ENCODE data around the gene TMOD2.

TMOD2 gene

DNA sequence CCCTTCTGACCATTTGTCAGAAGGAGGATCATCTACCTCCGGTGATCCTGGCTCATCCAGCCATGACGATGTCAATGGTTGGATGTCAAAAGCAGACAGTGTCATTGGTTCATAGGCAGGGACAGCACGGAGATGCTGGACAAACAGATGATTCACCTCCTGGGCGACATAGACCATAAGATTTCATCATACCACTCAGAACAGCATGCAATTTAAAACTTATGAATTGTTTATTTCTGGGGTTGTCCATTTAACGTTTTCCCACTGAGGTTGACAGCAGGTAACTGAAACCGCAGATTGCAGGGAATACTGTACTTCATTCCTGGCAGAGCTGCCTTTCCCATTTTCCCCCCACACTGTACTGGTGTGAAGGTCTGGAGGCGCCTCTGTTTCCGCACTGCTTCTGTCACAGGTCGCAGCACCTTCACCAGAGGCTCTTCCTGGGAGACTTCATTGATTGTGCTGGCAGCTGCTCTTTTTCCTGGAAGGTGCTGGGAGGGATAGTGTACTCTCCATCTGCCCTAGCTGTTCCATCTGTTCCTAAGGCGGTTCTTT lies 45.5 kb downstream of the TMOD2 start:
- TF ChIP-seq FOXK2 (IDR thresholded peaks at IDR 0.05) (no peak), NFRKB (IDR thresholded peaks at IDR 0.05) (no peak), ARNT (IDR thresholded peaks at IDR 0.05) (no peak), FOXM1 (IDR thresholded peaks at IDR 0.05; ENCODE audit: borderline replicate concordance) (no peak), LEF1 (IDR thresholded peaks at IDR 0.05; ENCODE audit: borderline replicate concordance) (no peak), TARDBP (IDR thresholded peaks at IDR 0.05) (no peak), SUZ12 (IDR thresholded peaks at IDR 0.05) (no peak), FOXA1 (IDR thresholded peaks at IDR 0.05) (no peak), ZNF384 (IDR thresholded peaks at IDR 0.05) (no peak), SP1 (IDR thresholded peaks at IDR 0.05) (no peak), ELF4 (IDR thresholded peaks at IDR 0.05) (no peak), CTBP1 (IDR thresholded peaks at IDR 0.05; ENCODE audit: borderline replicate concordance) (no peak), BHLHE40 (IDR thresholded peaks at IDR 0.05; ENCODE audit: borderline replicate concordance) (no peak), HDGF (IDR thresholded peaks at IDR 0.05; ENCODE audit: borderline replicate concordance) (no peak), L3MBTL2 (conservative IDR thresholded peaks at IDR 0.05) (no peak)
- TF ChIP-seq, protein P1, sequence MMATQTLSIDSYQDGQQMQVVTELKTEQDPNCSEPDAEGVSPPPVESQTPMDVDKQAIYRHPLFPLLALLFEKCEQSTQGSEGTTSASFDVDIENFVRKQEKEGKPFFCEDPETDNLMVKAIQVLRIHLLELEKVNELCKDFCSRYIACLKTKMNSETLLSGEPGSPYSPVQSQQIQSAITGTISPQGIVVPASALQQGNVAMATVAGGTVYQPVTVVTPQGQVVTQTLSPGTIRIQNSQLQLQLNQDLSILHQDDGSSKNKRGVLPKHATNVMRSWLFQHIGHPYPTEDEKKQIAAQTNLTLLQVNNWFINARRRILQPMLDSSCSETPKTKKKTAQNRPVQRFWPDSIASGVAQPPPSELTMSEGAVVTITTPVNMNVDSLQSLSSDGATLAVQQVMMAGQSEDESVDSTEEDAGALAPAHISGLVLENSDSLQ (IDR thresholded peaks at IDR 0.05) = no peak
- CTCF ChIA-PET = no interaction called here
- no peak for DNase-seq (ENCODE audit: extremely low spot score)
- POLR2A ChIA-PET = no interaction called here

DNA sequence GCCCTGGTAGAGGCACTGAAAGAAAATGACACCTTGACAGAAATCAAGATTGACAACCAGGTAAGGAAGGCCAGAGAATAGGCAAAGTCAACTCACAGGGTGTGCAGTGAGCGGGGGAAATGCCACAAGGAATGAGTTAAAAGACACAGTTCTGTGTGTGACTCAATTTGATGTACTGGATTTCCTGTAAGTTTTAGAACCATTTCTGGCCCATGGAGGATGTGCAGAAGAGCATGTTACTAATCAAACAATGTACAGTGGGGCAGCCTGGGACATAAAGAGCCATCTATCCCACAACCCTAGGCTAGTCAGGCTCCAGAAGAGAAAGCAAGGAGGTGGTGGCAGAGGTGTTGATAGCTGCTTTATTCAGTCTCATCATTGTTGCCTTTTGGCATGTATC lies 46.9 kb downstream of the TMOD2 start:
- ChIA-PET CTCF (no interaction called here), POLR2A (no interaction called here)
- DNase-seq (ENCODE audit: extremely low spot score) = no peak
- TF ChIP-seq L3MBTL2 (conservative IDR thresholded peaks at IDR 0.05) = no peak
- TF ChIP-seq ARNT (IDR thresholded peaks at IDR 0.05) = no peak
- no peak for TF ChIP-seq FOXK2 (IDR thresholded peaks at IDR 0.05)
- no peak for TF ChIP-seq TARDBP (IDR thresholded peaks at IDR 0.05)
- TF ChIP-seq LEF1 (IDR thresholded peaks at IDR 0.05; ENCODE audit: borderline replicate concordance) = no peak
- TF ChIP-seq FOXM1 (IDR thresholded peaks at IDR 0.05; ENCODE audit: borderline replicate concordance) = no peak
- no peak for TF ChIP-seq ZNF384 (IDR thresholded peaks at IDR 0.05)
- TF ChIP-seq HDGF (IDR thresholded peaks at IDR 0.05; ENCODE audit: borderline replicate concordance) = no peak
- TF ChIP-seq FOXA1 (IDR thresholded peaks at IDR 0.05) = no peak
- no peak for TF ChIP-seq BHLHE40 (IDR thresholded peaks at IDR 0.05; ENCODE audit: borderline replicate concordance)
- TF ChIP-seq, protein P1 (IDR thresholded peaks at IDR 0.05) = no peak
- TF ChIP-seq CTBP1 (IDR thresholded peaks at IDR 0.05; ENCODE audit: borderline replicate concordance) = no peak
- no peak for TF ChIP-seq SP1 (IDR thresholded peaks at IDR 0.05)
- no peak for TF ChIP-seq ELF4 (IDR thresholded peaks at IDR 0.05)
- TF ChIP-seq NFRKB (IDR thresholded peaks at IDR 0.05) = no peak
- no peak for TF ChIP-seq SUZ12 (IDR thresholded peaks at IDR 0.05)

DNA sequence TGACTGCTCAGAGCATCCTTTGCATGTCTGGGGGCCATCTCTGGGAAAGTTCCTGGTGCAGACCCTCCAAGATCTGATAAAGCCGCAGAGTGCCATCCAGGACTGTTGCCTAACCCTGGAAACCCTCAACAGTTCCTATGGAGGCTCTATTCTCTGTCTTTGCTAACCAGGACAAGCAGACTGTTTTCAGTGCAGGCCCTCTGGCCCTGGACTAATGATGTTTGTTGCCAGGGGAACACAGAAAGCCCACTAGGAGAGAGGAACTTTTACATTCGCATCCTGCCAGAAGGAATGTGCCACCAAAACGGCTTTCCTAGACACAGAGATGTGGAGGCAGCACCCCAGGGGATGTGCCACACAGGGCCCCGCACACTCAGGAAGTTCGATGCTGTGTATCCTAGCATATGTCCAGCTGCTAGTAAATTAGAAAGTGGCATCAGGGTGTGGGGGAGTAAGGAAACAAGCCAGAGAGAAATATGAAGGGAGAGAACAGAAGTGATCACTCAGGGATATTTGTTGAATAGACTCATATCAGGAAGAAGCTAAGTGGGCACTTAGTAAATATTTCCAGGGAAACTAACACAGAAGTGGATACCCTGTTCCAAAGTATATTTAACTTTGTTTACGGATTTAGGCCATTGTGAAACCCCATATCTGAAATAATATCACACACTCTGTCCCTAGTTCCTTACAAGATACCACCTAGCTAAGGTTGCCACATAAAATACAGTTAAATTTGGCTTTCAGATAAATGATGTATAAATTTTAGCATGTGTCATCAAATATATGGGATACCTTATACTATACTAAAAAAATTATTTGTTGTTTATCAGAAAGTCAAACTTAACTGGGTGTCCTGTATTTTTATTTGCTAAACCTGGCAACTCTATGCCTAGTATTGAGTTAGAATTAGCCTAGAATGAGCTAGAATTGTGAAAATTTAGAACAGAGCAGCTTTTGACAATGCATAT lies 48.2 kb downstream of the TMOD2 start:
- ChIA-PET CTCF (no interaction called here), POLR2A (no interaction called here)
- DNase-seq (ENCODE audit: extremely low spot score) = no peak
- TF ChIP-seq CTBP1 (IDR thresholded peaks at IDR 0.05; ENCODE audit: borderline replicate concordance) (no peak), TARDBP (IDR thresholded peaks at IDR 0.05) (no peak), SP1 (IDR thresholded peaks at IDR 0.05) (no peak), L3MBTL2 (conservative IDR thresholded peaks at IDR 0.05) (no peak), LEF1 (IDR thresholded peaks at IDR 0.05; ENCODE audit: borderline replicate concordance) (no peak), ARNT (IDR thresholded peaks at IDR 0.05) (no peak), HDGF (IDR thresholded peaks at IDR 0.05; ENCODE audit: borderline replicate concordance) (no peak)
- TF ChIP-seq, protein P1 (IDR thresholded peaks at IDR 0.05) = no peak

DNA sequence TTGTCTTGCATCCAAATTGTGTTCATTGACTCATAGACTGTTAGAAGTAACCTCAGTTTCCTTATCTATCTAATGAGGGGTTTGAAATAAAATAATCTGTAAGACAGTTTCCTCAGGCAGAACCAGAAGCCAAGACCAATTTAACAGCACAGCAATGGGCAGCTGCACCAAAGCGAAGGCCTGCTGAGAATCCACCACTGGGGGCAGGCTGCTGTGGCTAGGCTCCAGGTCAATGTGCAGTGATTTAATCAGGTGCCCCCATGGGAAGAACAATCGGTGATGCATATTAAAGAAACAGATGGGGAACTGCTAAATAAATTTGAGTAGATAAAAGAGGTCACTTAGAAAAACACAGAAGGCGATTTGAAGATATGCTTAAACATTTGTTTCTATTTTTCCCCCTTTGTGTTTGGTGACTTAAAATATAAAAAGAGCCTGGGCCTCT lies 50.0 kb downstream of the TMOD2 start:
- POLR2A ChIA-PET = no interaction called here
- peak; percentile 25 for DNase-seq (ENCODE audit: extremely low spot score)
- no peak for TF ChIP-seq LEF1 (IDR thresholded peaks at IDR 0.05; ENCODE audit: borderline replicate concordance)
- TF ChIP-seq CTBP1 (IDR thresholded peaks at IDR 0.05; ENCODE audit: borderline replicate concordance) = no peak
- no peak for TF ChIP-seq SP1 (IDR thresholded peaks at IDR 0.05)
- TF ChIP-seq ELF4 (IDR thresholded peaks at IDR 0.05) = no peak
- TF ChIP-seq TARDBP (IDR thresholded peaks at IDR 0.05) = no peak
- no peak for TF ChIP-seq NFRKB (IDR thresholded peaks at IDR 0.05)
- TF ChIP-seq, protein P1 (IDR thresholded peaks at IDR 0.05) = no peak
- no peak for TF ChIP-seq BHLHE40 (IDR thresholded peaks at IDR 0.05; ENCODE audit: borderline replicate concordance)
- TF ChIP-seq FOXK2 (IDR thresholded peaks at IDR 0.05) = no peak
- TF ChIP-seq ZNF384 (IDR thresholded peaks at IDR 0.05) = no peak
- TF ChIP-seq L3MBTL2 (conservative IDR thresholded peaks at IDR 0.05) = no peak
- CTCF ChIA-PET = interaction anchor here (0.8 kb wide), 1 partner anchor 120 kb away, joined by 3 read pairs; no protein-coding TSS in a partner anchor

DNA sequence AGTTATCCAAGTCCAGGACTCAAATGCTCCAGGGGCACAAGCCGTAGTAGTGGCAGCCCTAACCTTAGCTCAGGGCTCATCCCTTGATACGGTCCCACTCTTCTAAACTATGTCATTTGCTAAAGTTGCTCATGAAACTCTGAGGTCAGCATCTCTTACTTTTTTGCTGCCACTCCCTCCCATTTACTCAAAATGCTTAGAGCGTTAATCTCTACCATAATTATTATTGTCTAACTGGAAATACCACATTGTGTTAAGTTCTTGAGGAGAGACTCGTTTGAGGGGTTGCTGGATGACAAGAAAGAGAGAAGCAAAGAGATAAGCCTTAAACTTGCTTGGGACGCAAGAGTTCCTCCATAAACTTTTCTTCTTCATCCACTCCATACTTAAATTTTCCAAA lies 51.2 kb downstream of the TMOD2 start:
- TF ChIP-seq ELF4 (IDR thresholded peaks at IDR 0.05) (no peak), NFRKB (IDR thresholded peaks at IDR 0.05) (no peak), CTBP1 (IDR thresholded peaks at IDR 0.05; ENCODE audit: borderline replicate concordance) (no peak), FOXA1 (IDR thresholded peaks at IDR 0.05) (no peak), BHLHE40 (IDR thresholded peaks at IDR 0.05; ENCODE audit: borderline replicate concordance) (no peak), HDGF (IDR thresholded peaks at IDR 0.05; ENCODE audit: borderline replicate concordance) (no peak), L3MBTL2 (conservative IDR thresholded peaks at IDR 0.05) (no peak), SUZ12 (IDR thresholded peaks at IDR 0.05) (no peak), FOXM1 (IDR thresholded peaks at IDR 0.05; ENCODE audit: borderline replicate concordance) (no peak), FOXK2 (IDR thresholded peaks at IDR 0.05) (no peak)
- DNase-seq (ENCODE audit: extremely low spot score) = no peak
- CTCF ChIA-PET = interaction anchor here (0.8 kb wide), 1 partner anchor 85 kb away, joined by 3 read pairs; no protein-coding TSS in a partner anchor
- POLR2A ChIA-PET = no interaction called here

All from HEK293T (cell line).